Panc1 (cell line): ENCODE results near the gene TOGARAM2.

Experiments used
- CTCF ChIP-seq: fragments of 450-650 bp; IDR thresholded peaks from 2 replicates; pipeline ENCODE4 v1.5.1; 2017; ENCODE audit warnings: mild to moderate bottlenecking
- POLR2AphosphoS5 ChIP-seq: IDR thresholded peaks from 2 replicates; pipeline ENCODE4 v1.6.1; 2012; ENCODE audit warnings: mild to moderate bottlenecking, low read depth, low read length, moderate library complexity
- REST ChIP-seq, 2 experiments: IDR thresholded peaks; 2 replicates each; pipeline ENCODE4 v1.6.1; 2011 to 2012; ENCODE audit warnings: low read depth in 2 of 2, control low read depth in 1 of 2, low read length in 1 of 2, mild to moderate bottlenecking in 1 of 2, moderate library complexity in 1 of 2; ENCODE audit not compliant: insufficient read depth in 1 of 2
- SIN3A ChIP-seq: IDR thresholded peaks from 2 replicates; pipeline ENCODE4 v1.6.1; 2012; ENCODE audit warnings: low read depth, mild to moderate bottlenecking, low read length, moderate library complexity, borderline replicate concordance; ENCODE audit not compliant: insufficient read depth
- TCF7L2 ChIP-seq: IDR thresholded peaks from 2 replicates; pipeline ENCODE4 v1.6.1; 2011; ENCODE audit warnings: mild to moderate bottlenecking, low read depth, low read length, inconsistent platforms

GRCh38 chr2:29046321-29046720, 65.2 kb downstream of the TOGARAM2 start:
- TF ChIP-seq REST (IDR thresholded peaks at IDR 0.05; ENCODE audit: insufficient read depth in 1 of 2, low read depth in 2 of 2, low read length in 1 of 2) (no peak), CTCF (no peak), TCF7L2 (no peak), SIN3A (no peak), POLR2AphosphoS5 (no peak)
